GM18867 (cell line): Measurements from ENCODE around the gene L3HYPDH.
"Not testable (repeated sequence)": the region's sequence is repeated elsewhere in the genome, so short reads cannot be mapped to it uniquely, and the experiment has no call there.

Source experiments
- ATAC-seq: cut with Tn5 transposase; IDR thresholded peaks from one replicate; pipeline ENCODE4 v1.9.1; 2021; ENCODE audit warnings: mild to moderate bottlenecking, moderate library complexity; ENCODE audit not compliant: unreplicated experiment

The L3HYPDH gene

DNA sequence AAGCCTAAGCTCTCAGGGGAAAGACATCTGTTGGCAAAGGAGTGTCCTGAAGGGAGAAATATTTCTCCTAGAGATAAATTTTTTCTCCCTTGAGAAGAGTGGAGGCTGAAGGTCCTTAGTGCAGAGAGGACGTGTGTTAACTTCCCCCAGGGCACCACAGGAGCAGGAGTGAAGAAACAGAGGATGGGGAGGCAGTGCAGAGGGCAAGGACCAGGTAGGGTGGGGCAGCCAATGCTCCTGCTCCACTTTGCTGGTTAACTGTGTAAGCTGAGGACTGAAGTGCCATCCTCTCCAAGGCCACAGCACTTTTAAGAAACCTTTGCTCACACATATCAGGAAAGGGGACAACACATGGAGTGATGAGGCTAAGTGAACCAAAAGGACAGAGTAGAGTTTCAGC is 4.0 kb downstream of the L3HYPDH start:
- ATAC-seq, result no peak

DNA sequence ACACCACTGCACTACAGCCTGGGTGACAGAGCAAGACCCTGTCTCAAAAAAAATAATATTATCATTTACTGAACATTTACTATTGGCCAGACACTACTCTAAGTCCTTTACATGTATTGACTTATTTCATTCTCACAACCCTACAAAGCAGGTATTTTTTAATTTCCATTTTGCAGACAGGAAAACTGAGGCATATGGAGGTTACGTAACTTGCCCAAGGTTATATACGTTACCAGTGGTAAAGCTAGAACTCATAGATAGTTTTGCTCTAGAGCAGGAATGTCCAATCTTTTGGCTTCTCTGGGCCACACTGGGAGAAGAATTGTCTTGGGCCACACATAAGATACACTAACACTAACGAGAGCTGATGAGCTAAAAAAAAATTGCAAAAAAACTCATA is 5.7 kb downstream of the L3HYPDH start:
- ATAC-seq, result no peak

DNA sequence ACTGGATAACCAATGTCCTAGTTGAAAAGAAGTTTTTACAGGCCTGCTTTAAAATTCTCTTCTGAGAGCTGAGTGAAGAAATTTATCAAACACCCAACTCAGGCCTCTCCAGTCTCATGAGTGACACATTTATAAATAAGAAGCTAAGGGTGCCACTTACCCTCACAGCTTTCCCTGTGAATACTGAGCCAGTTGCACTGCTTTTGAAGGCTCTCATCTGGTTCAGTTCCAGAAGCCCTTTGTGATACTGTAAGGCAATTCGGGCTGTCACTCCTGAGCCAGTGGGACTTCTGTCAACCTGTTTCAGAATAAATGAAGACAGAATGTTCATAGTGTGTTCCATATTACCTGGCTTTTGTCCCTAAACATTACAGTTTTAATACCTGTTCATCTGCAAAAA is 8.5 kb downstream of the L3HYPDH start:
- no peak for ATAC-seq

DNA sequence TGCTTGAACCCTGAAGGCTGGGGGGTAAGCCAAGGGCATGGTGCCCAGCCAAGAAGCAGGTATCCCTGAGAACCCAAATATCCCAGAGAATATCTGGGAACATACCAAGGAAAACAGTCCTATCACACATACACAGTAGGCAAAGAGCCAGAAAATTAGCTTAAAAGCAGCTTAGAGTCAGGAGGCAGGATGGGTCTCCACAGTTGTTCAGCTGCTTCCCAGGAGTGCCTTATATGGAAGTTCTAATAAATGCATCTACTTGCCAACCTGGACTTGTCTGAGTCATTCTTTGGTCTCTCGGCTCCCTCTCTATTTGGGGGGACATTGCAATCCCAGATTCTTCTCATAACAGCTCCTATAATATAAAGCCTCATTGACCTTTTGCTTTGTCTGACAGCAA is 10.0 kb downstream of the L3HYPDH start:
- ATAC-seq, result no peak

DNA sequence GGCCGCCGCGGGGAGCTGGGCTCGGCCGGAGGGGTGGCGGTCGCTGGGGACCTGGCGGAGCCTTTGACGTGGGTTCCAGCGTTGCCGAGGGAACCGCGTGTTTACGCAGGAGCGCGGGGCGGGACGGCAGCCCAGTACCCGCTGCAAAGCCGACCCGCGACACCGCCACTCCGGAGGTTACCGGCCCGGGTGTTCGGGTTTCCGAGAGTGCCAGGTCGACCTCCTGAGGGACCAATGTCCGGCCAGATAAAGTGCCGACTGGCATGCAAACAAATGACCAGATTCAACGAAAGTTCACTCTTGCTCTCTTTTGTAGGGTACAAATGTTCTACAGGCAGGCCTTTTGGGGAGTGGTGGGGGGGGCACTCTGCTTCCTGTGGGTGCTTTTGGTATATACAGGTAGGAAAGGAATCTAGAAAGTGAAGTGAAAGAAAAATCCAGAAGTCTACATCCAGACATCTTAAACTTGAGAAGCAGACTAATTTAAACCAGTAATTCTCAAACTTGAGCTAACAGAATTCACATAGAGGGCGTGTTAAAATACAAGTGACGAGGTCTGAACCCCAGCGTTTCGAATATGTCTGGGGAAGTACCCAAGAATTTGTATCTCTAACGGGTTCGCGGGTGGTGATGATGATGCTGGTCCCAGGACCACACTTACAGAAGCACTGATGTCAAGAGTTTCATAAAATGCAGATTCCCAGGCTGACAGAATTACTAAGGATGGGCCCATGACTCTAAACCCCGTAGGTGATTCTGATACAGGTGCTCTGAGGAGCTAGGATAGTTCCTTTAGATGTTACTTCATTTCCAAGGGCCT is 18.7 kb downstream of the L3HYPDH start, which contains the start of gene GPR135:
GPR135 (minus strand) TSS at position 65 of the 820 bp plus-strand sequence. CDS start 154 bp downstream, outside the sequence.
- ATAC-seq, result peak; percentile 44

DNA sequence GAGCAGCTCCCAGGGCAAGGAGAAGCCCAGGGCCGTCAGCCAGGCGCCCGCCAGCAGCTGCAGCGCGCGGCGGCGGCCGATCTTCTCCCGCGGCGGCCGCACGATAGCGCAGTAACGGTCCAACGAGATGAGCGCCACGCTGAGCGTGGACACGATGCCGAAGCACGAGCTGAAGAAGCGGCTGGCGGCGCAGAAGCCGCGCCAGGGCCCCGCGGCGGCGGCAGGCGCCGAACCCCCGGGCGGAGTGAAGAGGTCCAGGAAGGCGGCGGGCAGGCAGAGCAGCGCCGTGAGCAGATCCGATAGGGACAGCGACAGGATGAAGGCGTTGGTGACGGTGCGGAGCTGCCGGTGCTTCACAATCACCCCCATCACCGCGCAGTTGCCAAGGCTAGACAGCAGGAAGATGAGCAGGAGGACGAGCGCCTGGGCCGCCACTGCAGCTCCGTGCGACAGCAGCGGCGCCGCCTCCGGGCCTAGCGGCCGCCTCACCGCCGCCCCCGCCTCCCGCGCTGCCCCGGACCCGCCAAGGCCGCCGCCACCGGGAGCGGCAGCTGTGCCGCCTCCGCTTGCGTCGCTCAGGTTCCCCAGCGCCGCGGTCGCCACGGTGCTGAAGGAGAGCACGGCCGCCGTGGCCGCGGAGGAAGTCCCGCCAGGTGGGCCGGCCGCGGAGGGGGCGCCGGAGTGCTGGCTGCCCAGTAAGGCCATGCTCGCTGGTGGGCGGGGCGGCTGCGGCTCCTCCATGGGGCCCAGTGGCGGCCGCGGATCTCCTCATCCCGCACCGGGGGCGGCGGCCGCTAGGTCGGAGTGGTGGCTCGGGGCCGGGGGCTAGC is 19.5 kb downstream of the L3HYPDH start:
- ATAC-seq, result peak; percentile 68

DNA sequence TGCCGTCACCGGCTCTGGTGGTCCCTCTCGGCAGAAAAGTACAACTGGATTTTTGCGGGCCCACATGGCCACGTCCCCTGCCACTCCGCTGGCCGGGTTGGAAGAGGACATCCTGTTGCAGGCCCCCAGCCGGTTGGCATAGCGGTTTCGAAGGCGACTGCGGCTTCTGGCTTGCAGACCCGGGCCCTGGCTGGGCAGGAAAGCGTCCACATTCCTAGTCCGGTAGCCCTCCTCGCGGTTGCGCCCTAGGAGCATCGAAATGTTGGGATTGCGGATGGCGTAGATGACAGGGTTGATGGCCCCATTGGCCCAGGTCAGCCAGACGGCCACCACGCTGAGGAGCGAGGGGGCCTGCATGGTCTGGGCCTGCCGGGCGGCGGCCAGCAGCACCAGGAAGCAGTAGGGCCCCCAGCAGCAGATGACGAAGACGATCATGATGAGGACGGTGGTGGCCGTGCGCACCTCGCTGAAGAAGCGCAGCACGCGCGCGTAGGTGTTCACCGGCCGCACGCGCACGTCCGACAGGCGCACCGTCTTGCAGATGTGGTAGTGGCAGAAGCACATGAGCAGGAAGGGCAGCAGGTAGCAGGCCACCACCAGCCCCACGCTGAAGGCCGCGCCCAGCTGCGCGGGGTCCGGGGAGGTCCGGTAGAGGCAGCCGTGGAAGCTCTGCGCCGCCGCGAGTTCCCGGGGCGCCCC is 20.3 kb downstream of the L3HYPDH start:
- ATAC-seq, result peak; percentile 21

DNA sequence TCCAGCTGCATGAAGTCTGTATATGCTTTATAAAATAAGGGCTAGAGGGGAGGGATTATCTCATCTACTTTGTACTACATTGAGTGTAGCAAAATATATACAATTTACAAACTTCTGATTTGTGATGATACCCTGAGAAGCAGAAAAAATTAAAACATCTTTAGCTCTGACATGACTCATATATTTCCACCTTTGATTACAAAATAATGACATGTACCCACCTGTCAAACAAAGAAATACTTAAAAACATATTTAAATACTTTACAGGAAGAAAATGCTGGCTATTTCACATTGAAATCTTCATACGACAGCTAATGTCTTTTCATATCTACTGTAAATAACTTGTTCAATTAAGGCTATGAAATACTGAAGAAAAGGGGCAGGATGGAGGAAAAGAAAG is 22.3 kb downstream of the L3HYPDH start:
- ATAC-seq, result no peak

DNA sequence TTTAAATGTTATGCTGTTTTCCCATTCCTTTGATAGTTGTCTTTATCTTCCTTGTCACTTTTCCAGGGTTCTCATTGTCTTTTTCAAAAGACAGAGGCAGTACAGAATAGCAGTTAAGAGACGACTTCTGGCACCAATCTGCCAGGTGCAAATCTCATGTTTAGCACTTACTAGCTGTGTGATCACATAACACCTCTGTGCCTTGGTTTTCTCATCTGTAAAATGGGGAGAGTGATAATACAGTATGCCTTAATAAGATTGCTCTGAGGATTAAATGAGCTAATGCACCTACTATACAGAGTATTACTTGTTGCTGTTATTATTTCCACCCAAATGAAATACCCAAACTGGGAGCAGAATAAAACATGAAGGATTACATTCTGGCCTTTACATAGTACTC is 23.8 kb downstream of the L3HYPDH start:
- no peak for ATAC-seq

DNA sequence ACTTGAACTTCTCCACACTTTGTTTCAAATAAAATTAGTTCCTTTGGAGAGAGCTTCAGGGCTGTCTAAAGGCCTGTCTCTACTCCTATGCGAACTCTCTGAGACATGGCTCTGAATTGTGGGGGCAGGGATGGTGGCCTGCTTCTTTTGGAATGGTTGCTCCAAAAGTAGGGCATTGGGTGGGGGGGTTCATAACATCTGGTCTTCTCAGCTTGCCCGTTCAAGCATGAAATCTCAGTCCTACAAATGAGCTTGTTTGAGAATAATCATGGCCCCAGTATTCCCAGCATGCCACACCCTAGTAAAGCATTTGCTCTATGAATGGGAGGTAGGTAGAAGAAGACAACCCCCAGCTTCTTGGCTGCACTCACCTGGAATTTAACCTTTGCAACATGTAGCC is 25.7 kb downstream of the L3HYPDH start:
- no peak for ATAC-seq

DNA sequence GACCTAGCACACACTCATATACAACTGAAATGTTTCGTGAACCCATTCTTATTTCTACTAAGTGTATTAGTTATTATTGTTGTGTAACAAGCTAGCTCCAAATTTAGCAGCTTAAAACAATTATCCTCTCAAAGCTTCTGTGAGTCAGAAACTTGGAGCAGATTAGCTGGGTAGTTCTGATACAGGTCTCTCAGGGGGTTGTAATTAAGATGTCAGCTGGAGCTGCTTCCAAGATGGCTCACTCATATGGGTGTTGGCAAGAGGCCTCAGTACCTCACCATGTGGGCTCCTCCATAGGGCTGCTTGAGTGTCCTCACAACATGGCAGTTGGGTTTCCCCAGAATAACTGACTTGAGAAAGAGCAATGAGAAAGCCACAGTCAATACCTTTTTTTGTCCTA is 28.8 kb downstream of the L3HYPDH start:
- ATAC-seq, result no peak

DNA sequence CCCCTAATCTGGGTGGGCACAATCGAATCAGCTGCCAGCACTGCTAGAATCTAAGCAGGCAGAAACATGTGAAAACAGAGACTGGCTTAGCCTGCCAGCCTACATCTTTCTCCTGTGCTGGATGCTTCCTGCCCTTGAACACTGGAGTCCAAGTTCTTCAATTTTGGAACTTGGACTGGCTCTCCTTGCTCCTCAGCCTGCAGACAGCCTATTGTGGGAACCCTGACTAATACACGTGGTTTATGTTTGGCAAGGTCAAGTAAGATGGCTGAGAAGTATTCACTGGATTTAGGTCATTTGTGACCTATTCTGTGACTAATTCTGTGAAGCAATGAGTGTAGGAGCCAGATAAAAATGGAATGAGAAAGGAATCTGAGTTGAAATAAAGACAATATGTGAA is 30.1 kb downstream of the L3HYPDH start:
- ATAC-seq, result no peak

DNA sequence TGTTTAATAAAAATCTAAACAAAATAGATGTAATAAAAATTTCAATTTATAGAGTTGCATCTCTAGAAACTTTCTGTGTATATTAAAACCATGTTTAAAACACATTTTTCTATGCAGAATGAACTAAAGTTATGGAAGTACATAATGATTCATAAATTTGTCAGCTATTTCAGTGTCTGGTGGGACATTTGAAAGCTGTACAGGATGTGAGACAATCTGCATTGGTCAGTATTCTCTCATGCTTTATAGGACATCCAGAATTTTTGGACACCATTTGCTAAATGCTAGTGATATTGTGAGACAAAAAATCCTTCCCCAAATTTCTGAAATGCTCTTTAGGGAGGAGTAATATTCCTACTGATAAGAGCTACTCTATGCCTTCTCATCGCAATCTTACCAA is 32.4 kb downstream of the L3HYPDH start:
- ATAC-seq, result no peak

DNA sequence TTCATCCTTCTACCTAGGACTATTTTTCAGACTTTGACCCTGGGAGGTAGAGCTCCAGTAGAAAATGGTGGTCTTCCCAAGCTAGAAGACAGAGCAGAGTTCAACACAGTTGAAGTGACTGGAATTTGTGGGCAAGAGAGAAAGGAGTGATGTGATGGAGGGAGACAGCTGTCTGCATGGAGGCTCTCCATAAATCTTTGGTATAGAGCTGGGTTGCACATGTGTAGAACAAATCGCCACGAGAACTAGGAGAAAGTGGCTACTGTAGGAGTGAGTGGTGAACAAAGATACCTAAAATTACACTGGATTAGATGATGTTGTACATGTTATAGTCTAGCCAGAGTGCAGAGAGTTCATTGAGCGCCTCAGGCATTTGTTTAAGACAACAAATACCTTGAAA is 33.5 kb downstream of the L3HYPDH start:
- ATAC-seq, result no peak

DNA sequence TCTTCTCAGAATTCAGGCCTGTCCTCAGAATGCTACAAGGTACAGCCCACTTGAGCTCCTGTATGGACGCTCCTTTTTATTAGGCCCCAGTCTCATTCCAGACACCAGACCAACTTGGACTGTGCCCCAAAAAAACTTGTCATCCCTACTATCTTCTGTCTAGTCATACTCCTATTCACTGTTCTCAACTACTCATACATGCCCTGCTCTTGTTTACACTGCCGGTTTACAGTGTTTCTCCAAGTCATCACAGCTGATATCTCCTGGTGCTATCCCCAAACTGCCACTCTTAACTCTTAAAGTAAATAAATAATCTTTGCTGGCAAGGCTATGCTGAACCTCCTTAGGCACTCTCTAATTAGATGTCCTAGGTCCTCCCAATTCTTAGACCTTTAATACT is 35.5 kb downstream of the L3HYPDH start:
- not testable (repeated sequence) for ATAC-seq

DNA sequence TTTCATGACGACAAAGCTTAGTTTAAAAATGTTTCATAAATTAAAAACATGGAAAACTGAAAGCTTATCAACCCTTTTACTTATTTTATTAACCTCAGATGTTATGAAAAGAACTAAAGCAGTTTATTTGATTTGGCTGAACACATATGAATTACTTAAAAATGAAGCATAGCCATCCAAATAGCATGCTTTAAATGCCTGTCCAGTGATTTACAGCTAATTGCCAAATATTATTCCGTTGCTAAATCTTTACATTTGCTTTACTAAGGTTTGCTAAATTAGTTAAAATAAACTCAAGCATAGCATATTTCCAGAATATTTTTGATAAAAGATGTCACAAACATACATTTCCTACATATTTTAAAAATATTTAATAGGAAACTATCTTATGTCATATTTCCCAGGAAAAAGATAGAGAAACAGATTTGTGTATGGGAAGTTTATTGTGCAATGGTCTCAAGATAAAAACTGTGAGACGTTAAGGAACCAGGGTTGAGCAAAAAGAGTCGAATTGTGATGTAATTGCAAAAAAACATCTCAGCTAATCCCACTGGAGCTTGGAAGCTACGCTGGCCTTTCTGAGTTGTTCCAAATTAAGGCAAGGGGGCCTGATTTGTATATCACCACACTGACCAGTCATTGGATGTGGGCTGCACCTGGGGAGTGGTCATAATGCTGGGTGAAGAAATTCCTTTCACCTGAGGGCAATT is 44.8 kb downstream of the L3HYPDH start:
- no peak for ATAC-seq

DNA sequence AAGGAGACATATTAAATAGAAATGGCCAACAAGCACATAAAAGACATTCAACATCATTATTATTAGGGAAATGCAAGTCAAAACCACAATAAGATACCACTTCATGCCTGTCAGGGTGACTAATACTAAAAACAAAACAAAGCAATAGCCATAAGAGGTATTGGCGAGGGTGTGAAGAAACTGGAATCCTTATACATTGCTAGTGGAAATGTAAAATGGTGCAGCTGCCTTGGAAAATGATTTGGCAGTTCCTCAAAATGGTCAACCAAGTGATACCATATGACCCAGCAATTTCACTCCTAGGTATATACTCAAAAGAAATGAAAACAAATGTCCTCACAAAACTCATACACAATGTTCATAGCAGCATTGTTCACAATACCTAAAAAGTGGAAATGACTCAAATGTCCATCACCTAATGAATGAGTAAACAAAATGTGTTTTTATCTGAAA is 46.0 kb downstream of the L3HYPDH start:
- ATAC-seq, result no peak

DNA sequence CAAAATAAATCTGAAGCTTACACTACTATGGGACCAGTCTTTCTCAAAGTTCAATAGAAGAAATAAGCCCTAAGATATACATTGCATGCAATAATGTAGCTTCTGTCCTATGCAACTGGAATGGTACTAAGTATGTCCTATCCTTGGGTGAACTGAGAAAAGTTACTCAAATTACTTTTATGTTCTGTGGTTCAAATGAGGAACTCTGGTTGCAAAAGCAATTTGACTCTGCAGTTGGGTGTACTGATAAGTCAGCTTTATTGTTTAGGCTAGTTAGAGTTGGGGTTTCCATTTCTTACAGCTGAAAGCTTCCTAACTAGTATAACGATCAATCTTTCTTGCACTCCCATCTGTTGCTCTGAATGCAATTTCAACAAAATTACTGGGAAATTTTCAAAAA is 48.2 kb downstream of the L3HYPDH start:
- ATAC-seq, result no peak

DNA sequence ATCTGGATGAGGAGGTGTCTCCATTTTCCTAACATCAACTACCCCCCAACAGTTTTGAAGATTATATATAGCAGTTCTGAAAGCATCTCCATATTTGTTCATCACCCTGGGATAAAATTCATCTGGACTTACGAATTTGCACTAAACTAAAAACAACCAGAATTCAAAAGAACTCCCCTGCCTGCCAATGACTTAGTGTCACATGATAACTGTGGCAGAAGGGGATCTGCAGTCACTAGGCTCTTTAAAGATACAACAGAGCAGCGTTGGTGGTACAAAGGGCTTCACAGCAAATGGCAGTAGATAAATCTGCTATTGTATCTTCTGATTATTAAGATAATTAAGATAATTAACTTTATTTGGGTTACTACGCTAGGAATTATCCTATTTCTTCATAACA is 49.1 kb downstream of the L3HYPDH start:
- no peak for ATAC-seq

DNA sequence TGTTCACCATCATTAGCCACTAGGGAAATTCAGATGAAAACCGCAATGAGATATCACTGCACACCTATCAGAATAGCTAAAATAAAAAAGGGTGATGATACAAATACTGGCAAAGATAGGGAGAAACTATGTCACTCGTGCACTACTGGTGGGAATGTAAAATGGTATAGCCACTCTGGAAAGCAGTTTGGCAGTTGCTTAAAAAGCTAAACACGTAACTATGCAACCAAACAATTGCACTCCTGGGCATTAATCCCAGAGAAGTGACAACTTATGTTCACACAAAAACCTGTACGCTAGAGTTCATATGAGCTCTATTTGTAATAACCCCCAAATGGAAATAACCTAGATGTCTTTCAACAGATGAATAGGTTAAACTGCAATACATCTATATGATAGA is 54.4 kb downstream of the L3HYPDH start:
- ATAC-seq, result no peak

DNA sequence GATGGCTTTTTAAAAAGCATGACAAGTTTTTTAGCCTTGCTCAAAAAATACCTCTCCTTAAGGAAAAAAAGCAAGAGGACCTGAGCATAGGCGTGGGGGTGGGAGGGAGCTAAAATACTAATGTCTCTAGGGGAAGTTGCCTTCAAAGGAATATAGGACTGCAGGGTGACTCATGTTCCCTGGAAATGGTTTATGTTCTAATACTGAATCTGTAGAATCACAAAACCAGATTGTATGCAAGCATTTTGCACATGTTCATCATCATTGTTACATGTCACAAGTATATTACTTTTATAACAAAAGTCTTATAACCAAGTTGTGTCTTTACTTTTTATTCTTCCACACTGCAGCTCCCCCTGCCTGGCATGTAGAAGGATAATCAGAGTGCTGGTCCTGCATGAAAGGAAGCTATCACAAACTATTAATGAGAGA is 55.6 kb downstream of the L3HYPDH start:
- no peak for ATAC-seq
